NCI-H128 (cell line): ENCODE results near the gene FTO.

ENCODE experiments used
- DNase-seq: peaks from one replicate; lab custom pipeline; 2025; ENCODE audit not compliant: unreplicated experiment; lab: John Stamatoyannopoulos, UW

Gene FTO

DNA sequence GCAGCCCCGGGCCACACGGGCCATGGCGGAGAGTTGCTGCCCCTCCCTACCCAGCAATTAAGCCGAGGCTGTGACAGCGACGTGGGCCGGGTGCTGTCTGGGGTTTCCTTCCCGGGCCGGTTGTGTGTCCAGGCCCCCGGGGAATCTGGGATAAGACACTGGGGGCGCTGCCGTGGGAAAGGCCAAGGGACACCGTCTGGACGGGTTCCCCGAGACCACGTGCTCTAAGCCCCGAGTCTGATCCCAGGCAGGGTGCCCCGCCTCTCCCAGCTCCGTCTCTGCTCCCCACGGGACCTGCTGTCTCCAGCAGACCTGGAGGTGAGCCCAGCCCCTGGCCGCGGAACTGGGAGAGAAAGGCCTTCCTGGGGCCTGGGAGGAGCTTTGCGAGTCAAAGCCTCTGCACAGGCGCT lies 490.4 kb downstream of the FTO start:
- DNase-seq: no peak

DNA sequence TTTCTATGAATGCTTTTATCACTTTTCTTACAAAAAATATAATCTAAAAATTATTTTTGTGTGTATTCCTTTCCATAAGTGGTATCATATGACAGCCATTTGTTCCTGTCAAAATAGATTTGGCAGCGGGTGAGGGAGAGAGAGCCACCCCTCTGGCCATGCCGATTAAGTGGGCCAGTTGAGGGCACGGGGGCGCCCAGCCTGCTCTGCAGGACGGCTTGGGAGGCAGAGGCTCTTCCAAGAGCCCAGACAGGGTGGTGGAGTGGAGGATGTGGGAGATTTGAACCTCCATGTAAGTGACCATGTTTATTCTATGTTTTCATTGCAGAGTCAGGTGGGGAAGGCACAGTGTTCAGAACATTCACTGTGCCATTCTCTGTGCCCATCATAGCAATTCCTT lies 493.8 kb downstream of the FTO start:
- DNase-seq: no peak

DNA sequence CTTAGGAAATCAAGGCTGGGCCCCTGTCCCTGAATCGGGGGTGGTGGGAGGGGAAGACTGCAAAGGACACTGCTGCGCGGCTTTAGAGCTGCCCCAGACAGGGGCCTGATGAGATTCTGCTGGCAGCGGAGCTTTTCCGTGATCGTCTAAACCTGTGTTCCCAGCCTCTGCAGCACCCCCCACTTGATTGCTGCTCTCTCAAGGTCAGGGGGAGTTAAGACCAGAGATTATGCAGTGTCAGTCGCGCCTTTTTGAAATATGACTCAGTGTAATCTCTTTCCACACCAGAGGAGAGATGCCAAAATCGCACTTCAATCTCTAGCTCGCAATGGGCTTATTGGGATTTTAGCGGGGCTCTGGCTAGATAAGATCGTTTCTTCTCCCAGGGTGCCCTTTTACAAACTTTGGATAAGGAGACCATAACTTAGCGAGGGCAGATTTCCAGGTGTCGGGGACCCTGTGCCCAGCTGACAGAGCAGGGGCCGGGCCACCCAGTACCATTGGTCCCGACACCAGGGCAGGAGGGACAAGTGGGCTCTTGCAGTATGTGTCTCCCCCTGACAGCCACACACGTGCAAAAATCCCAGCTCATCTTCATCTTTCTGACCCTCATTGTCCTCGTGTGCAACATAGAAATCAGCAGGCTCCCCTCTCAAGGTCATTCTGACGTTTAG lies 495.7 kb downstream of the FTO start:
- DNase-seq: no peak

DNA sequence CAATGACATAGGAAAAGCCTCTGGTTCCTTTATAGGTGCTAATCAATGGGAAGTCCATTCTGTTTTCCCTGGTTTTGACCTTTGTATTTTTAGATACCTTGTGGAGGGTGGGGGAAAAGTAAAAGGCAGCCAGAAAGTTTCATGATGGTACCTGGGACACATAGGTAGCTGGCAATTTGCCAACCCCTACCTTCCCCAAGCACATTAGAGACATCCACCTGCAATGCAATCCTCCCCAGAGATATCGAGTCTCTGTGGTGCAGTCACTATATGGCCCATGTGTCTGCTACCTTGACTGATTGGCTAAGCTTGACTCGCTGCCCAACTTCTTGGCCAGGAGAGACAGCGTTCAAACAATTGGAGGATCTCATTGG lies 496.2 kb downstream of the FTO start:
- no peak for DNase-seq

DNA sequence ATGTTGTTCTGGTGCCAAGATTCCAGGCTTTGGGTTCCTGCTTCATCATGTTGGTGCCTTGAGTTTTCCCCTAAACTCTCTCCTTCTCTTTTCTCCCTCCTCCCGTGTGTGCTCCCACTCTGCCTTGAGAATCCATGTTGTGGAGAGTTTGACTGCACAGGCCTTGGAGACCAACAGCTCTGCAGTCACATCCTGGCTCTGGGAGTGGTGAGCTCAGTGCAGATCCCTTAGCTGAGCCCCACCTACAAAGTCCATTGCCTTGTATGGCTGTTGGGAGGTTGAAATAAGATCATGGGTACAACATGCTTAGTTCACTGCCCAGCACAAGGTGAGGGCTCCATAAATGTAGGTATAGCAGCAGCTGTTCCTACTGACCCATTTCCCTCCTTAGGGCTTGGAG lies 496.8 kb downstream of the FTO start:
- DNase-seq: no peak

DNA sequence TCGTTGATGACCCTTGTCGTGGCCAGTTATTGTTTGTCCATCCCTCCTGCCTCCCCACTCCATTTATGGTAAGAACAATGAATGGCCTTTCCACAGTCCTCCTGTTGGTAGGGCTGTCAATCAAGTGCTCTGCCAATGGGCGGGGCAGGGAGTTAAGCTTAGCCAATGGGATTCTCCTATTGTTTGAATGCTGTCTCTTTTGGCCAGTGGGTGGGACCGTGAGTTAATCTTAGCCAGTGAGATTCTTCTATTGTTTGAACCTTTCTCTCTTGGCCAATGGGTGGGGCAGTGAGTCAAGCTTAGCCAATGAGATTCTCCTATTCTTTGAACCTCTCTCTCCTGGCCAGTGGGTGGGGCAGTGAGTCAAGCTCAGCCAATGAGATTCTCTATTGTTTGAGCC lies 497.2 kb downstream of the FTO start:
- no peak for DNase-seq
